ENCODE measurements around the gene TRIM8.

DNA sequence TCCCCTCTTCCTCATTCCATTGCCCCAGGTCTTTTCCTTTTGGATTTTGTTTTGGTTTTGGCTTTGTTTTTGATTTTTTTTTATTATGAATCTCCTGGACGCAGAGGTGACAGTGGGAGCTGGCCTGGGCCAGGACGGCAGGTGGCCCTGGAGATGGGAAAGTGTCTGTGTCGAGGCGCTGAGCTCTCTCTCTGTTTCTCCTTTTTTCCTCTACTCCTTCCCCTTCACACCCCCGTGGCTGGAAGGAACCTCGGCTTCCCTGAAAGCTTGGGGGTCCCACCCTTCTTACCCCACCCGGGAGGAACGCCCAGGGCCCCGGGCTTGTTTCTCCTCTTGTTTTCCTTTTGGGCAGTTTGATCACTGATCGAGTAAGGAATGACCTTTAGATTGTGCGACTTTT is 13.2 kb downstream of the TRIM8 start:
- no peak for TF ChIP-seq CTCF (IDR thresholded peaks at IDR 0.05)
- no peak for TF ChIP-seq EZH2 (IDR thresholded peaks at IDR 0.05; ENCODE audit: borderline replicate concordance, insufficient read depth, low read depth, low read length, poor library complexity, severe bottlenecking)
